ENCODE measurements around the gene LRRC63. TPM values are rescaled to one million over a fixed set of nuclear protein-coding genes. Genes with fewer than 3 reads are reported as not detected.

LRRC63 gene
- polyA plus RNA-seq, 1 experiment = not detected

GRCh38 chr13:46181377-46181839, 30.3 kb upstream of the LRRC63 start:
- ChIA-PET CTCF (no interaction called here), POLR2A (no interaction called here)
- DNase-seq (ENCODE audit: low read depth, low spot score) = no peak
- peaks cover 2% of the 10 kb centered on the region for H3K27me3 ChIP-seq (ENCODE audit: control insufficient read depth, insufficient read depth, low read length)
- no peaks in the 10 kb centered on the region for H3K9me3 ChIP-seq (ENCODE audit: control insufficient read depth, insufficient read depth, low read length)
- TF ChIP-seq, protein P1, sequence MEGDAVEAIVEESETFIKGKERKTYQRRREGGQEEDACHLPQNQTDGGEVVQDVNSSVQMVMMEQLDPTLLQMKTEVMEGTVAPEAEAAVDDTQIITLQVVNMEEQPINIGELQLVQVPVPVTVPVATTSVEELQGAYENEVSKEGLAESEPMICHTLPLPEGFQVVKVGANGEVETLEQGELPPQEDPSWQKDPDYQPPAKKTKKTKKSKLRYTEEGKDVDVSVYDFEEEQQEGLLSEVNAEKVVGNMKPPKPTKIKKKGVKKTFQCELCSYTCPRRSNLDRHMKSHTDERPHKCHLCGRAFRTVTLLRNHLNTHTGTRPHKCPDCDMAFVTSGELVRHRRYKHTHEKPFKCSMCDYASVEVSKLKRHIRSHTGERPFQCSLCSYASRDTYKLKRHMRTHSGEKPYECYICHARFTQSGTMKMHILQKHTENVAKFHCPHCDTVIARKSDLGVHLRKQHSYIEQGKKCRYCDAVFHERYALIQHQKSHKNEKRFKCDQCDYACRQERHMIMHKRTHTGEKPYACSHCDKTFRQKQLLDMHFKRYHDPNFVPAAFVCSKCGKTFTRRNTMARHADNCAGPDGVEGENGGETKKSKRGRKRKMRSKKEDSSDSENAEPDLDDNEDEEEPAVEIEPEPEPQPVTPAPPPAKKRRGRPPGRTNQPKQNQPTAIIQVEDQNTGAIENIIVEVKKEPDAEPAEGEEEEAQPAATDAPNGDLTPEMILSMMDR (IDR thresholded peaks at IDR 0.05; ENCODE audit: low read depth, low read length) = no peak
- no peak overlapping the region for H3K27ac ChIP-seq (ENCODE audit: low read depth, low read length)
- H3K4me3 ChIP-seq (ENCODE audit: low read depth, low read length) = no peak overlapping the region

DNA sequence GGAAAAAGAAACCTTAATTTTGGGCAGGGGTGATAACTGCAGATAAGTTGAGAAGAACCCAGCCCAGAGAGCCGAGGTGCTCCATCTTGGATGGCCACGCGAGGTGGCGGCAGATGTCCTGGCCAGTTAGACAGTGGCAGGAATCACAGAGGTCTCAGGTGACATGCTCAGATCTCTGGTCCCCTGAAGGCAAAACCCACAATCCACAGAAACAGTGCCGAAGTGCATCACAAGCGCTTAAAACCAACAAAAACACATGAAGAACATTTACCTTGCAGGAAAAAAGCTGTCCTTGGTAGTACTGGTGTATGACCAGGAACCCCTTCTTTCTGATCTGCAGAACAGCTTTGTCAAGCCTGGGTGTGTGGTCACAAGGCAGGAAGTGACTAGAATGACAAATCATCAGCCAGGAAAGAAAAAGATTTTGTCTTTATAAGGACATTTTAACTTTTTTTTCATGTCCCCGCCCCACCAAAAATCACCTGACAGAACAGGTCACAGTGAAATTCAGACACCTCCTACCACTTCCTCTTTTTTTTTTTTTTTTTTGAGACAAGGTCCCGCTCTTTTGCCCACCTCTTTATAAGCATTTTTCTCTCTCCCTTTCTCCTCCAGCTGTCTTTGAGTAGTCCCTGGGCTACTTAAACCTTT, 29.8 kb upstream of the LRRC63 start, which contains the start of gene LCP1:
TSS of gene LCP1 (minus strand) at position 338 of the 651 bp plus-strand sequence. CDS start 22,515 bp downstream, outside the sequence.
- POLR2A ChIA-PET = no interaction called here
- no peak within 1 kb of the TSS for H3K27ac ChIP-seq (ENCODE audit: low read depth, low read length)
- H3K9me3 ChIP-seq (ENCODE audit: control insufficient read depth, insufficient read depth, low read length) = no peaks in the 10 kb centered on the region

GRCh38 chr13:46182491-46182877, 29.2 kb upstream of the LRRC63 start:
- DNase-seq (ENCODE audit: low read depth, low spot score) = no peak
- CTCF ChIA-PET = no interaction called here
- peaks cover 2% of the 10 kb centered on the region for H3K27me3 ChIP-seq (ENCODE audit: control insufficient read depth, insufficient read depth, low read length)
- TF ChIP-seq, protein P1 (IDR thresholded peaks at IDR 0.05; ENCODE audit: low read depth, low read length) = no peak
- POLR2A ChIA-PET = no interaction called here
- H3K27ac ChIP-seq (ENCODE audit: low read depth, low read length) = no peak overlapping the region
- H3K9me3 ChIP-seq (ENCODE audit: control insufficient read depth, insufficient read depth, low read length) = no peaks in the 10 kb centered on the region
- H3K4me3 ChIP-seq (ENCODE audit: low read depth, low read length) = no peak overlapping the region

More for the DNA sequence above, 29.8 kb upstream of the LRRC63 start, which contains the start of gene LCP1:
- no peak for DNase-seq (ENCODE audit: low read depth, low spot score)
- peaks cover 2% of the 10 kb centered on the region for H3K27me3 ChIP-seq (ENCODE audit: control insufficient read depth, insufficient read depth, low read length)
- no peak within 1 kb of the TSS for H3K4me3 ChIP-seq (ENCODE audit: low read depth, low read length)
- CTCF ChIA-PET = no interaction called here
- TF ChIP-seq, protein P1 (IDR thresholded peaks at IDR 0.05; ENCODE audit: low read depth, low read length) = no peak

DNA sequence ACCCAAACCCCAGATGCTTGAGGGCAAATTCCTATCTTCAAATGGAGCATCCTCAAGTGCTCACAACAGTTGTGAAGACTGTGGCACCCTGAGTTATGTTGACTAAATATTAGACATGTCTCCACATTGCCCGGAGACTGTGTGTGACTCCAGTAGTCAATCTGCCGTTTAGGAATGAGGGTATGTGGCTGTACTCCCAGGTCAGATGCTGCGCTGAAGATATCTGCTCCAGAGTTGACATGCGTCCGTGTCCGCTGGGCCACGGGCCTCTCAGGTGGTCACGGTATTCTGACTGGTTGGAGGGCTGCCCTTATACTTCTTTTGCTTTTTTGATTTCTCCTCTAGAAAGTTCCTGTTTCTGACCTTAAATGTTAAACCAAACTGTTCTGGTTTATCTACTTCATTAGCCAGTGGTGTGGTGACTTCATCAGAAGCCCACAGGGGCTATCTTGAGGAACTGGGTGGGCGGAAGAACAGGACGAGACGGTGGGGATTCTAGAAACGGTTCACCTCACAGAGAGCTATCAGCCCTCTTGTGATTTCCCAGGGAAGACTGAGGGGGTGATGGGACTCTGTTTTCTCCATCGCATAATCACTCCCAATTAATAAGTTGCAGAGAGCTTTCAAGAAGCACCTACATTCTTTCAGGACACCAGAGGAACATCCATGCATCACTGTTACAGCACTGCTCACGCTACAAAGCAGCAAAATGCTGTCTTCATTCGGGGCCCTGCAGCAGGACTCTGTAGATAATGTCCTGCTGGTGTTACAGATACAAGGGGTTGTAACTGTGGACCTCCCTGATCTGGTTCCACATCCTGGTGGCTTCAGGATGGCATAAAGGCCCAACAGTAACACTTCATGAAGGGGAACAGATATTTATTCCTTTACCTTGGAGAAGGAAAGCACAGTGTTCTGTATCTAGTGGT, 28.4 kb upstream of the LRRC63 start:
- DNase-seq (ENCODE audit: low read depth, low spot score) = no peak
- H3K27me3 ChIP-seq (ENCODE audit: control insufficient read depth, insufficient read depth, low read length) = peaks cover 2% of the 10 kb centered on the region
- ChIA-PET CTCF (no interaction called here), POLR2A (no interaction called here)
- TF ChIP-seq, protein P1 (IDR thresholded peaks at IDR 0.05; ENCODE audit: low read depth, low read length) = no peak
- H3K27ac ChIP-seq (ENCODE audit: low read depth, low read length) = no peak overlapping the region
- no peaks in the 10 kb centered on the region for H3K9me3 ChIP-seq (ENCODE audit: control insufficient read depth, insufficient read depth, low read length)
- H3K4me3 ChIP-seq (ENCODE audit: low read depth, low read length) = no peak overlapping the region

DNA sequence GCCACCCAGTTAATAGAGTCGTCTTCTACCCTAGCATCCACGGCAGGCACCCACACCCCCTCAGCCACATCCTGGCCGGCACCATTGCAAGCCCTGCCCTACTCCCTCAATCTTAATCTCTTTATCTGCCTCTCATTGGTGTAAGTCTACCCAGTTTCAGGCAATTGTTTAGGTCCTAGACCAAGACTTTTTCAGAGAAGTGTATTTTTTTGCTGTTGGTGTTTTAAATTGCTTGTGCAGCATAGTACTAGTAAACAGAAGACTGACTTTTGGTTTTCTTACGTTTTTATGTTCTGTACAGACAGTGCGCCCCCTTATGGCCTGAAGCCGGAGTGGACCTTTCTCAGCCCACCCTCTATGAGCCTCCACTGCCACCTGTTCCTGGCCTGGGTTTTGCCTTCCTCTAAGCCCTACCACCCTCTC, 27.4 kb upstream of the LRRC63 start:
- no peak for DNase-seq (ENCODE audit: low read depth, low spot score)
- CTCF ChIA-PET = no interaction called here

More for the DNA sequence above, 27.4 kb upstream of the LRRC63 start:
- H3K27me3 ChIP-seq (ENCODE audit: control insufficient read depth, insufficient read depth, low read length) = peaks cover 2% of the 10 kb centered on the region
- POLR2A ChIA-PET = no interaction called here
- no peak overlapping the region for H3K4me3 ChIP-seq (ENCODE audit: low read depth, low read length)
- no peaks in the 10 kb centered on the region for H3K9me3 ChIP-seq (ENCODE audit: control insufficient read depth, insufficient read depth, low read length)
- no peak overlapping the region for H3K27ac ChIP-seq (ENCODE audit: low read depth, low read length)
- TF ChIP-seq, protein P1 (IDR thresholded peaks at IDR 0.05; ENCODE audit: low read depth, low read length) = peak; percentile 33; the same call in 1 of the 2 replicates
